Ascending aorta (tissue), 2 donors: Measurements from ENCODE around the gene GPC5. TPM values are rescaled to one million over a fixed set of nuclear protein-coding genes. Genes with fewer than 3 reads are reported as not detected.
"Not testable (repeated sequence)": the region's sequence is repeated elsewhere in the genome, so short reads cannot be mapped to it uniquely, and the experiment has no call there.

Experiments used
- DNase-seq, 2 donors: peaks; one replicate each; pipeline ENCODE4 v3.0.0-alpha.2; 2019; ENCODE audit warnings: low spot score in 2 of 2
- H3K27ac ChIP-seq, 2 donors: fragments of 200-600 bp; sonication (generic); one replicate each; pipeline ENCODE4 v1.5.1; 2016 to 2017; ENCODE audit warnings: mild to moderate bottlenecking in 1 of 2
- H3K27me3 ChIP-seq: fragments of 200-600 bp; sonication (generic); one replicate; pipeline ENCODE4 v1.5.1; 2017
- H3K36me3 ChIP-seq, 2 donors: fragments of 200-600 bp; sonication (generic); one replicate each; pipeline ENCODE4 v1.5.1; 2016
- H3K4me1 ChIP-seq, 2 donors: fragments of 200-600 bp; sonication (generic); one replicate each; pipeline ENCODE4 v1.5.1; 2016 to 2017; ENCODE audit warnings: mild to moderate bottlenecking in 1 of 2
- H3K4me3 ChIP-seq, 2 donors: fragments of 200-600 bp; sonication (generic); one replicate each; pipeline ENCODE4 v1.5.1; 2016 to 2017; ENCODE audit warnings: mild to moderate bottlenecking in 1 of 2
- H3K9me3 ChIP-seq, 2 donors: fragments of 200-600 bp; sonication (generic); one replicate each; pipeline ENCODE4 v1.5.1; 2016
- intact Hi-C: fragments of 100-400 bp; cut with DNase I; formaldehyde crosslinking; loops from one replicate; pipeline ENCODE4 v1.15.1; 2023
- total RNA-seq: library from RNA; depleted of rRNA; stranded (reverse); fragments of >200 nt; gene quantifications from one replicate; pipeline ENCODE4 v1.1.0, GENCODE V29; 2016
- TF ChIP-seq, protein P1 (sequence below), 3 experiments: fragments of 200-600 bp in 2 of 3; fragments of 450-650 bp in 1 of 3; sonication (generic) in 2 of 3; IDR thresholded peaks; one replicate each; pipeline ENCODE4 v1.5.1; 2016 to 2019; ENCODE audit warnings: antibody characterized with exemption in 3 of 3, mild to moderate bottlenecking in 1 of 3, moderate library complexity in 1 of 3

GPC5 gene
- total RNA-seq, 1 donor from 2014 or later, result not detected

DNA sequence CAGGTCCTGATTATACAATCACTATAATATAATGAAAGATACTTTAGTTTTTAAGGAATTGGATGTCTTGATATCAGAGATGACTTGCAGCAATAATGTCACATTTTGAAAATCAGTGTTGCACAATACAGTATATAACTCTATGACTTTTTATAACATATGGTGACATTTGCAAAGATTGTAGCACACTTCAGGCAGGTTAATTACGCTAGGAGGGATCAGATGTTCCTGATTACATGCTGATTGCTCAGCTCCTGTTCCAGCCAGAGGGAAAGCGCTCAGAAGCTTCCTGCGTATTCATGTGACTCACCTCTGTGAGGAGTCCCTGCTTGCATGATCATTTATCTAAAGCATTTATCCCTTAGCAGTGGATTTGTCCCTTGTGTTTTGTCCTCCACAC is 265.6 kb downstream of the GPC5 start:
- no peaks in the 10 kb centered on the region for H3K36me3 ChIP-seq
- no peak overlapping the region for H3K27ac ChIP-seq
- no peak overlapping the region for H3K4me3 ChIP-seq
- TF ChIP-seq, protein P1, sequence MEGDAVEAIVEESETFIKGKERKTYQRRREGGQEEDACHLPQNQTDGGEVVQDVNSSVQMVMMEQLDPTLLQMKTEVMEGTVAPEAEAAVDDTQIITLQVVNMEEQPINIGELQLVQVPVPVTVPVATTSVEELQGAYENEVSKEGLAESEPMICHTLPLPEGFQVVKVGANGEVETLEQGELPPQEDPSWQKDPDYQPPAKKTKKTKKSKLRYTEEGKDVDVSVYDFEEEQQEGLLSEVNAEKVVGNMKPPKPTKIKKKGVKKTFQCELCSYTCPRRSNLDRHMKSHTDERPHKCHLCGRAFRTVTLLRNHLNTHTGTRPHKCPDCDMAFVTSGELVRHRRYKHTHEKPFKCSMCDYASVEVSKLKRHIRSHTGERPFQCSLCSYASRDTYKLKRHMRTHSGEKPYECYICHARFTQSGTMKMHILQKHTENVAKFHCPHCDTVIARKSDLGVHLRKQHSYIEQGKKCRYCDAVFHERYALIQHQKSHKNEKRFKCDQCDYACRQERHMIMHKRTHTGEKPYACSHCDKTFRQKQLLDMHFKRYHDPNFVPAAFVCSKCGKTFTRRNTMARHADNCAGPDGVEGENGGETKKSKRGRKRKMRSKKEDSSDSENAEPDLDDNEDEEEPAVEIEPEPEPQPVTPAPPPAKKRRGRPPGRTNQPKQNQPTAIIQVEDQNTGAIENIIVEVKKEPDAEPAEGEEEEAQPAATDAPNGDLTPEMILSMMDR (IDR thresholded peaks at IDR 0.05), result no peak
- H3K9me3 ChIP-seq, result no peaks in the 10 kb centered on the region
- no peaks in the 10 kb centered on the region for H3K4me1 ChIP-seq
- H3K27me3 ChIP-seq, result no peaks in the 10 kb centered on the region
- DNase-seq, result no peak
- intact Hi-C loops, result no loop called here

DNA sequence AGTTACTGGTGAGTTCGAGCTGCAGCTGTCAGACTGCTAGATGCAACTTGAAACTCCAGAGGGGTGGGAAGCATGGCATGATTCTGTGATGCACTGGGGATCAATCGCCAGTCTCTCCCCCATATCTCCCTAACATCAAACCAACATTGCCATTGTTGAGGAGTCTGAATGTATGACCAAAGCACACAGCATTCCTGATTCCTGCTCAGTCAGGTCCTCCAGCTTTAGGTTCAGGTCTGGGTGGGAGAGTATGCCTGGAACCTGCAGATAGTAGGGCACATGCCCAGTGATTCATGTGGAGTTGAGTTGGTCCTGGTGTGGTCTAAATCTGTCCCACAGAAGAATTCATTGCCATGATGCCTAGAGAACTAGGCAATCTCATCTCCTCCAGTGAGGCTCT is 269.1 kb downstream of the GPC5 start:
- TF ChIP-seq, protein P1 (IDR thresholded peaks at IDR 0.05), result no peak
- Histone ChIP-seq H3K27me3 (no peaks in the 10 kb centered on the region), H3K4me3 (no peak overlapping the region), H3K9me3 (no peaks in the 10 kb centered on the region), H3K4me1 (no peaks in the 10 kb centered on the region), H3K27ac (no peak overlapping the region), H3K36me3 (no peaks in the 10 kb centered on the region)
- intact Hi-C loops, result no loop called here
- DNase-seq, result no peak

DNA sequence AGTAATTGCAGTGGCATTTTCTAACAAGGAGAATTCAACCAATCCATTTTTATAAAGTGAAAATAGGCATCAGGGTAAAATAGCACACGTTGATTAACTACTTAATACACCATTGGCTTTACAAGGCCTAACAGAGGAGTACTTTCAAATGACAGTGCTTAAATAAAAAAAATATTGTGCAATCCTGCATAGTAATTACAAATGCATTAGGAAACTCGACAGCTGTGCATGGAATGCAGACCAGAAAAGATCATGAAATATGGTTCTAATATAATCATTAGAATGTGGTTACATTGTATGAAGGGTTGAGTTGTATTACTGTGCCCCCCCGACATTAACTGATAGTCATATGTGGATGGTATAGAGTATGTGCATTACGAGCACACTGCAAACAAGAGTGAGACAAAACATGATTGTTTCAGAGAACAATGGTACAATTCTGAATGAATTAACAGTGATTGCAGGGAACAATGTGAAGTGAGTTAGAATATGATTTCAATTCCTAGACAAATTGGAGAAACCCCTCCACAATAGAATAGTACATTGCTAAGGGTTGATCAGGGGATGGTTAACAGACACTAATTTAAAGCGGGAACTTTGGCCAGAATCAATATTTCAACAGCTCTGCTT is 270.6 kb downstream of the GPC5 start:
- H3K27me3 ChIP-seq, result no peaks in the 10 kb centered on the region
- H3K4me3 ChIP-seq, result no peak overlapping the region
- H3K36me3 ChIP-seq, result no peaks in the 10 kb centered on the region
- H3K4me1 ChIP-seq, result no peaks in the 10 kb centered on the region
- DNase-seq, result no peak
- intact Hi-C loops, result no loop called here
- TF ChIP-seq, protein P1 (IDR thresholded peaks at IDR 0.05), result no peak
- no peaks in the 10 kb centered on the region for H3K9me3 ChIP-seq
- no peak overlapping the region for H3K27ac ChIP-seq

DNA sequence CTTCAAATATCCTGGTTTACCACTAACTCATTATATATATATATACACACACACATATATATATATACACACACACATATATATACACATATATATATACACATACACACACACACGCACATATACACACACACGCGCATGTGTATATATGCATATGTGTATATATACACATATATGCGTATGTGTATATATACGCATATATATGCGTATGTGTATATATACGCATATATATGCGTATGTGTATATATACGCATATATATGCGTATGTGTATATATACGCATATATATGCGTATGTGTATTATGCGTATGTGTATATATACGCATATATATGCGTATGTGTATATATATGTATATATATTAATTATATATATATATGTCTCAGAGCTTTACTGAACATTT is 275.9 kb downstream of the GPC5 start:
- intact Hi-C loops, DNase-seq, H3K27me3 ChIP-seq: not testable (repeated sequence)

DNA sequence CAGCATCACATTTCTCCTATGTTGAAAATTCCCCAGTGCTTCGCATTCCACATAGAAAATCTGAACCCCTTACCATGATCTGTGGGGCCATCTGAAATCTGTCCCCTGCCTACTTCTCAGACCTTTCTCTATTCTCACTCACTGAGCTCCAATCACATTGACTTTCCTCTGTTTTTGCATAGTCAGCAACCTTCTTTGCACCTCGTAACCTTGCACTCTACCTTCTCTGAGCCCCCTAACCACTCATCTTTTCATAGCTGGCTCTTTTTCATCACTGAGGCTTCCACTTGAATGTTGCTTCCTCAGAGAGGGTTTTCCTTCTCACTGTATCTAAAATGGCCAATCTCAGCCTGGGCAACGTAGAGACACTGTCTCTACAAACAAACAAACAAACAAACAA is 286.3 kb downstream of the GPC5 start:
- H3K4me1 ChIP-seq, result no peaks in the 10 kb centered on the region
- H3K4me3 ChIP-seq, result no peak overlapping the region
- TF ChIP-seq, protein P1 (IDR thresholded peaks at IDR 0.05), result no peak
- H3K36me3 ChIP-seq, result no peaks in the 10 kb centered on the region
- no peak overlapping the region for H3K27ac ChIP-seq
- no peak for DNase-seq
- intact Hi-C loops, result no loop called here
- no peaks in the 10 kb centered on the region for H3K9me3 ChIP-seq
- no peaks in the 10 kb centered on the region for H3K27me3 ChIP-seq

More for the DNA sequence above, 275.9 kb downstream of the GPC5 start:
- H3K4me1 ChIP-seq, H3K27ac ChIP-seq, H3K4me3 ChIP-seq, H3K36me3 ChIP-seq, H3K9me3 ChIP-seq: not testable (repeated sequence)

DNA sequence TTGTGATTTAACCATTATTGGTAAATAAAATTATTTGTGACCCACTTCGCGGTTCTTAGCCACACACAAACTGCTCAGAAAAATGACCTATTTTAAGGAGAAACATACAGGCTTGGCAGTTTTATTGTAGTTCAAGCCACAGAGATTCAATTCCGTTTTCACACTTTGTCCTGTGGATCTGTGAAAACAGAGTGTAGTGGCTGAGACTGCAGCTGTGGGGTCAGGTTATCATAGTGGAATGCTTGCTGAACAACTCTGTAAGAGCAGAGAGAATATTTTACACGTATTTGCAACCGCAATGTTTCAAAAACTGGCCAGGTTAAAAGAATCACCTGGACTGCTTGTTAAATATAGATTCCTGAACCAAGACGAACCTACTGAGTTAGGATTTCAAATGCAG is 292.5 kb downstream of the GPC5 start:
- no peaks in the 10 kb centered on the region for H3K27me3 ChIP-seq
- no peaks in the 10 kb centered on the region for H3K4me1 ChIP-seq
- TF ChIP-seq, protein P1 (IDR thresholded peaks at IDR 0.05), result no peak
- DNase-seq, result no peak
- intact Hi-C loops, result no loop called here
- no peak overlapping the region for H3K4me3 ChIP-seq
- H3K36me3 ChIP-seq, result no peaks in the 10 kb centered on the region
- H3K27ac ChIP-seq, result no peak overlapping the region
- H3K9me3 ChIP-seq, result no peaks in the 10 kb centered on the region
